HG02884 (cell line): ENCODE data around the gene DNPH1.

Source experiments
- ATAC-seq: cut with Tn5 transposase; IDR thresholded peaks from one replicate; pipeline ENCODE4 v1.9.1; 2021; ENCODE audit warnings: mild to moderate bottlenecking, moderate library complexity; ENCODE audit not compliant: unreplicated experiment

The DNPH1 gene

DNA sequence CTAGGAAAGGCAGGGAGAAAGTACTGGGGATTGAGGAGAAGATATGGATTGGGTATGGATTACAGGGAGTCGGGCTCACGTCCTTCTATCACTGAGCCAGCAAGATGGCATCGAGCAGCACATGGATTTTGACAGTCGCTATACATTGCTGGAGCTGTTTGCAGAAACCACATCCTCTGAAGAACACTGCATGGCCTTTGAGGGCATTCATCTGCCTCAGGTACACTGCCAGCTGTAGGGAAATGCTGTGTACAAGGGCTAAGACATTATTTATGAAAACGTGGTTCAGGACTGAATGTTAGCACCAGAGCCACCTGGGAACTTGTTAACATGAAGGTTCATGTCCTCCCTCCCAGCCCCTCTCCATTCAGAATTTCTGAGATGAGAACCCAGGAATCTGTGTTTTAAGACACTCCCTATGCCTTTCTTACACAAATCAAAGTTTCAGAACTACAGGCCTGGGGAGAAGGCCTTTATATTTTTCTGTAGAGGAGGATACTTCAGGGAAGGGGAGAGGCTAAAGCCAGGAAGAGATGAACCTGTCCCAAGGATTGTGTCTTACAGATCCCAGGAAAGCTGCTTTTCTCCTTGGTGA, 43.8 kb downstream of the DNPH1 start:
- ATAC-seq = no peak

DNA sequence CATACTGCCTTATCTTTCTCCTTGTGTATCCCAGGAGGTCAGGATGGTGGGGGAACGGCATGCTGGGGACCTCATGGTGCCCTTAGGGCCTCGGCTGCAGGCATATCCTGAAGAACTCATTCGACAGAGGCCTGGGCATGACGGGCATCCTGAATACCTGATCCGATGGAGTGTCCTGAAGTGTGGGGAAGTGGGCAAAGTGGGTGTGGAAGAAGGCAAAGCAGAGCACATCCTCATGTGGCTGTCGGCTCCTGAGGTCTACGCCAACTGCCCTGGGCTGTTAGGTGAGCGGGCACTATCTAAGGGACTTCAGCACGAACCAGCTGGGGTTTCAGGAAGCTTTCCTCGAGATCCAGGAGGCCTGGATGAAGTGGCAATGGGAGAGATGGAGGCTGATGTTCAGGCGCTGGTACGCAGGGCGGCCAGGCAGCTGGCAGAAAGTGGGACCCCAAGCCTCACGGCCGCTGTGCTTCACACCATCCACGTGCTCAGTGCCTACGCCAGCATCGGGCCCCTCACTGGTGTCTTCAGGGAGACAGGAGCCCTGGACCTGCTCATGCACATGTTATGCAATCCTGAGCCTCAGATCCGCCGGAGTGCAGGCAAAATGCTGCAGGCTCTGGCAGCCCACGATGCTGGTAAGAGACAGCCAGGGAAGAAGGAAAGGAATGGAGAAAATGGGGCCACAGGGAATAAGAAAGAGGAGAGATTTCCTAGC, 44.9 kb downstream of the DNPH1 start:
- no peak for ATAC-seq

DNA sequence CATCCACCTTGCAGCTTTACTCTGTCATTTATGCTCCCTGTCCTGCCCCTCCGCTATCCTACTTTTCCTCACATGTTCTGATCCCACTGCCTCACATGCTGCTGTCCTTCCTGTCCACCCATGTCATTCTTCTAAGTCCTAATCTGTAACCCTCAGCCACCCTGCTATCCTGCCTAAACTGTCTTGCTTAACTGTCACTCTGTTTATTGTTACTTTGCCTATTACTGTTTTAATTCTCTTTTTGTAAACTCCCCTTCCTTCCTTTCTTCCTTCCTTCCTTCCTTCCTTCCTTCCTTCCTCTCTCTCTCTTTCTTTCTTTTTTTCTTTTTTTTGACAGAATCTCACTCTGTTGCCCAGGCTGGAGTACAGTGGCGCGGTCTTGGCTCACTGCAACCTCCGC, 45.8 kb downstream of the DNPH1 start:
- no peak for ATAC-seq

DNA sequence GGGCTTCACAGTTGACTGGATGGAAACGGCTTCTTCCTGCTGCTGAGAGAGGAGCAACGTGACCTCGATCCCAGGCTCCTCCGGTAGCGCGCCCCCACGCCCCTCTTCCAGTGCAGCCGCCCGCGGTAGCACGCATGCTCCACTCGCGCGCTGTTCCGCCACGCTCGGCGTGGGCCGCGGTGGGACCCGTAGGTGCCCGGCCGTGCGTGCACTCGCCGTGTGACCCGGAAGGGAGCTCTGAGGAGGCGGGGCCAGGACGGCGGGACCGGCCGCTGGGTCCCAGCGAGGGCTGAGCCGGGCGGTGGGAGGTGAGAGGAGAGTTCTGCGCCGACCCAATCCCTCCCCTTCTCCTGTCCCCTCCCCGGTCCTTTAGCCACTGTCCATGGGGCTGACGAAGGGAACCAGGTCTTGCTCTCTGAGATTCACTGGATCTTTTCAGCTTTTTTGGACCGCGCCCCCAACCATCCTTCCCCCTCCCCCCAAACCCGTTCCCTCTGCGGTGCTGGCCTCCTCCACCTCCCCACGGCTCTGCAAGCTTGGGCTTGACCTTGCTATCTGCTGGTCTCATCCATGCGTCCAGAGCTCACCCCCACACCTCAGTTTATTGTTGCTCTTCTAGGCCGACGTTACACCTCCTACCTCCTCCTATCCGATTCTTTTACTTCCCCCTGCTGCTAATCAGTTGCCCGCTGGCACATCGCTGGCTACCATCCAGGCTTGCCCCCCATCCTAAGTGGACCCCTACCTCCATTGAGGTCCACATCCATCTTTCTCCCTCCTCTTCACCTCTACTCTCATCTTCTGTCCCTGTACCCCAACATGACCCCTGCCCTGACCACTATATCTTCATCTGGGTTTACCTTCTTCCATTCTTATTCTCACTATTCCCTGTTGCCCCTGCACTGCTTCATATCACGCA, 47.1 kb downstream of the DNPH1 start, which contains the start of gene CUL9:
Gene CUL9, plus strand, starts transcription at position 255 of the 919 bp plus-strand sequence. CDS start 2,115 bp downstream, outside the sequence.
- ATAC-seq = peak; percentile 87

DNA sequence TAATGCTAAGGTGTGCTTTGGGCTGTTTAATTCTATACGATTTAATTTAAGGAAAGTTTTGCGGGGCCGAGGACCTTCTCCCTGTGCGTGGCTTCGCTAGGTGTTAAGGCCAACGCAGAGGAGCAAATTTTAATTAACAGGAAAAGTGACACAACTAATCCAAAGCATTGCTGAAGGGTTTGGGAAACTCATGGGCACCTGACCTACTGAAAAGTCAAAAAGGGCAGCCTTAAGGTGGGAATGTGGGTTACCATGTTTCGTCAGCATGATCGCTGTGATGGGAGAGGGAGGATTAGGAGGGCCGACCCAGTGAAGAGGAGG, 47.7 kb downstream of the DNPH1 start:
- ATAC-seq = no peak

DNA sequence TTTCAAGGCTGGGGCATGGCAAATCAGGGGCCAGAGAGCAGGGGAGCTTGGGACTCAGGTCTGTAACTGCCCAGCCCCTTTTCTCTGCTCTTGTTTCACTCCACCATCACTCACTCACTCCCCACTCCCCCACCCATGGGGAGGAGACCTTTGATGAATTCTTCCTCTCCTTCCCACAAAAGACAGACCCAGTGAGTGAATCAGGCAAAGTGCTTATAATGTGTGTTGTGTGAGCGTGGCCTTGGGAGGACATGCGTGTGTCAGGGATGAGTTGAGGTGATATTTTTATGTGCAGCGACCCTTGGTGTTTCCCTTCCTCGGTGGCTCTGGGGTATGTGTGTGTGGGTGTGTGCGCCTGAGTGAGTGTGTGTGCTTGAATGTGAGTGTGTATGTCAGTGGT, 48.3 kb downstream of the DNPH1 start:
- ATAC-seq = no peak

DNA sequence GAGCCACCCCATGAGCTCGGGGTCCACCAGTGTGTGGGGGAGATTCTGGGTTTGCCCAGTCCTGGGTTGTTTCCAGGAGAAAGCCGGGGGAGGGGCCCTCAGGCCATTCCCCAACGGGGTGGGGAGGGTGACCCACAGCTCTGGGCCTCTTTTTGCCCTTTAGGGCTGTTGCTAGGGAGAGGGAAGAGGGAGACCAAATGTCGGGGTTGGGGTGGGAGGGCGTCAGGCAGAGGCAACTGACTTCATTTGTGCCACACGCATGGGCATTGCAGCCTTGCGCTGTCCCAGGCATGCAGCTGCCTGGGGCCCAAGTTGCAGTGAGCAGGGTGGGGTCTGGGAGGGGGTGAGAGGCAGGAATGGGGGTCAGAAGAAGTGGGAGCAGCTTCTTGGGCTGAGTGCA, 49.2 kb downstream of the DNPH1 start:
- no peak for ATAC-seq

DNA sequence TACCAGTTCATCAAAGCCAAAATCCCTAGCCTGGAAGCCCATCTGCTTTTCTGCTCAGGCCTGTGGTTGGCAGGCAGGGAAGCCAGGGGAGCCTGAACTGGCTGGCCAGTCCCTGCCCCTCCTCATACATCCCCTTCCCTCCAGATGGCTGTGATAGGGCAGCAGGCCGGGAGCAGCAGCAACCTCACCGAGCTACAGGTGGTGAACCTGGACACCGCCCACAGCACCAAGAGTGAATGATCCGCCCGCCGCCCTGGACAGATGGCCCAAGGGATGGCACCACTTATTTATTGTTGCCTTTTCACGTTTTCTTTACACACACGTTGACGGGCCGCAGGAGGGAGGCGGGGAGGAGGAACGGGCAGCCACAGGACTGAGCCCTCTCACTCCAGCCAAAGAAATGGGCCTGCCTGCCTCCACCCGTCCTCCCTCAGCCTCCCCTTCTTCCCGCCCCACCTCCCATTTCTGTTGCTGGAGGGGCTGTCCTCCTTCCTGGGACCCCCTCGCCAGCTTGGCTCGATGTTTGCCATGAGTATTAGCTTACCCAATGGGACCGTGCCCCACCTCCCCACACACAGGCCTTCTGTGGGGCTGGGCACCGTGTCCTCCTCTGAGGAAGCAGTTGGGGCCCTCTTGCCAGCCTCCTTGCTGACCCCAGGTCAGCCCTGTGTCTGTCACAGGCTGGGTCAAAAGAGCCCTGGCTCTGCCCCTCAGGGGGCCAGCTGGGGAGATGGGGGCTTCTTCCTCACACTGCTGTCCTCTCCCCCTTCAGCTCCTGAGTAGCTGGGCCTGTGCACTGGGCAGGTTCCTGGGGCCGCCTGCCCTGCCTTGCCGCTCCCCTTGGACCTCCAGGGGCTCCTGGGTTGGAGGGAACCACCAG, 50.1 kb downstream of the DNPH1 start:
- ATAC-seq = no peak

DNA sequence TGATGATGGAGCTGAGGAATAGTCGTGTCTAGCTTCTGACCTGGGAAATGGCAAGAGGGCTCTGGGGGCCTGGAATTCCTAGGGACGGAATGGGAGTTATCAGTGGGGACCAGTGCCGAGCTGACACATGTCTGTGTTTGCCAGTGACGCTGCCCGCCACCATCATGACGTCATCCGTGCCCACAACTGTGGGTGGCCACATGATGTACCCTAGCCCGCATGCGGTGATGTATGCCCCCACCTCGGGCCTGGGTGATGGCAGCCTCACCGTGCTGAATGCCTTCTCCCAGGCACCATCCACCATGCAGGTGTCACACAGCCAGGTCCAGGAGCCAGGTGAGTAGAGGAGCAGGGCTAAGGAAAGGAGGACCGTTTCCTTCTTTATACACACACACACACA, 51.1 kb downstream of the DNPH1 start:
- no peak for ATAC-seq

DNA sequence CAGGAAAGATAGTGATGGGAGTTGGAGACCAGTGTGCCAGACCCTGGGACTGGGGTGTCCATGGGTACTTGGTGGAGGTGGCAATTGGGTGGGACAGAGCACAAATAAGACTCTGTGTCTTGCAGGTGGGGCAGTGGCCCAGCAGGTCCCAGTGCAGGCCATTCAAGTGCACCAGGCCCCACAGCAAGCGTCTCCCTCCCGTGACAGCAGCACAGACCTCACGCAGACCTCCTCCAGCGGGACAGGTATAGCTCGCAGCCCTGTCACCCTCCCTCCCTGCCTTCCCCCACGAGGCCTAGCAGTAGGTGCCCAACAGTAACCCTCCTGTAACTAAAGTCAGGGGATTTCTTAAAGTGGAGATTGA, 52.9 kb downstream of the DNPH1 start:
- no peak for ATAC-seq

DNA sequence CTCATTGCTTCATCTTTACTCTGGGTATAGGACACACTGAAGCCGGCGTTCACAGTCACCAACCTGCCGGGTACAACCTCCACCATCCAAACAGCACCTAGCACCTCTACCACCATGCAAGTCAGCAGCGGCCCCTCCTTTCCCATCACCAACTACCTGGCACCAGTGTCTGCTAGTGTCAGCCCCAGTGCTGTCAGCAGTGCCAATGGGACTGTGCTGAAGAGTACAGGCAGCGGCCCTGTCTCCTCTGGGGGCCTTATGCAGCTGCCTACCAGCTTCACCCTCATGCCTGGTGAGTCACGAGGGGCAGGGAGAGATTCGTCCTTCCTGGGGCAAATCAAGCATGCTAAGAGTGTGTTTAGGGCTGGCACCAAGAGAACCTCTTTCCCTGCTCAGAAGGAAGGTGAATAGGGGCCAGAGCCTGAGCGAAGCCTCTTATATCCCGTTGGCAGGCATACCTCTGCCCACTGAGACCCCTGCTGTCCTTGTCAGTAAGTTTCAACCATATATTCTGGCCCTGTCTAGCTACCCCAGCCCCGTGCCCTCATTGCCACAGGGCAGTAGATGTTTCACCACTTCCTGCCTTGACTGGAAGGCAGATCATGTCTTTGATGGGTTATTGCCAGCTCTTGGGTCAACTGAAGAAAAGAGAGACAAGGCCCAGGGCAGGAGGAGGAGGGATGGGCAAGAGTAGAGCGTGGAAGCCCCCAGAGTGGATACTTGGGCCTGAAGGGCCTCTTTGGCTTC, 53.4 kb downstream of the DNPH1 start:
- no peak for ATAC-seq
